HUDEP-2 (cell line): ENCODE measurements around the gene ZNF296.

Experiments
- DNase-seq, 76 experiments: peaks; one replicate each; lab custom pipeline; 2025; ENCODE audit not compliant: unreplicated experiment in 76 of 76; lab: John Stamatoyannopoulos, UW

The ZNF296 gene

DNA sequence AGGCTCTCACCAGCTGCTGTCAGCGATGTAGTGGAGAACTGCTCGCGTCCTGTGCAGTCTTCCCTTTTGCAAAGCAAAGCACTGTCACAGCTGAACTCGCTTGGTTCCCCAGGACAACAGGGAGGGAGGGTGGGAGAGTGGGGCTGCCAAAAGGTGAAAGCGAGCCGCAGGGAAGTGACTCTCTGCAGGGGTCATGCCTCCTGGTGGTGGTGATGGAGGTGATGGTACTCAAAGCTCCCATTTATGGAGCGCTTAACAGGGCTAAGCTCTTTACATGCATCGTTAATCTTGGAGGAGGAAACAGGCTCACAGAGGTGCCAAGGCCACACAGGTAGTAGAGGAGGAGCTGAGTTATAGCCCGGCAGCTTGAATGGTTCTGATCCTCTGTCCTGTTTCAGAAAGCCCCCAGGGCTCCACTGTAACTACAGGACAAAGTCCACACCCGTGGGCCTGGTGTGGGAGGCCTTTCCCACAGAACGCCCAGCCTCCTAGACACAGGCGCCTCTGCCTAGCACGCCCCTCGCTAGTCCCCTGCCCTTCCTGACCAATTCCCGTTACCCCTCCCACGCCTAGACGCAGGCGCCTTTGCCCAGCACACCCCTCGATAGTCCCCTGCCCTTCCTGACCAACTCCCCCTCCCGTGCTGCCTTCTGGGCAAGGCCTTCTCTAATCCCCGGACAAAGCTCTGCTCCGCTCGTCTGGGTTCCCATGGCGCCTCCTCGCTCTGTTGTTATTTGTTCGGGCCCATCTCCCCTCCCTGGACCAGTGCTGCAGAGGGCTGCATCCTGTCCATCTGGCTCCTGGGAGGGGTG is 27.4 kb upstream of the ZNF296 start:
- DNase-seq, result no peak

DNA sequence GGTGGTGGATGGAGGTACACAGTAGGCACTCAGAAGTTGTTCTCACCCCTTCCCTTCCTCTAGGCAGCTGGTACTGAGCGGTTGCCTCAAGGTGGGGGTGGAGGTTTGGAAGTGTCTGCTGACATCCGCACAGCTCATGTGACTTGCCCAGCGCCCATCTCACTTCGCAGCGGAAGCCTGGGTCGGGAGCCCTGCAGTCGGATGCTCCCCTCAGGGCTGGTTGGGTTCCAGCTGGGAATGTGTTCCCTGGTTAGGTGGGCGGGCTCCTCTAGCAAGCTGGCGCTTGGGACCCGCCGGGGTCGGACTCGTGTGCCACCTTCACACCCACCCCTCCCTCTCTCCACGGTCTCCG is 26.9 kb upstream of the ZNF296 start:
- no peak for DNase-seq

DNA sequence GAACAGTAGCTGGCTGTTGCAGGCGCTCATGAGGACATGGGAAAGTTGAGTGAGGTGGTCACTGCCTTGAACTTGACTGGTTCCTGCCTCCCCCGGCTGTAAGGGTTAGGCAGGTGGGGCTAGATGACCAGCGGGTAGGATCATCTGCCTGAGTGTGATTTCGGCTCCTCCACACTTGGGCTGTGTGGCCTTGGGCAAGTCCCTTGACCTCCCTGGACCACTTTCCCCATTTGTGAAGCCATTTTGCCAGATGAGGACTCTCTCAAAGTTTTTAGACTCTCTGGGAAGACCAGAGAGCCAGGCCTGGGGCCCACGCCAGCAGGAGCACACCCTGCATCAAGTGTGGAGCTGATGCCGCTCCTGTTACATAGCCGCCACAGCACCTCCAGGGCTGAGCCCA is 26.2 kb upstream of the ZNF296 start:
- DNase-seq, result no peak

DNA sequence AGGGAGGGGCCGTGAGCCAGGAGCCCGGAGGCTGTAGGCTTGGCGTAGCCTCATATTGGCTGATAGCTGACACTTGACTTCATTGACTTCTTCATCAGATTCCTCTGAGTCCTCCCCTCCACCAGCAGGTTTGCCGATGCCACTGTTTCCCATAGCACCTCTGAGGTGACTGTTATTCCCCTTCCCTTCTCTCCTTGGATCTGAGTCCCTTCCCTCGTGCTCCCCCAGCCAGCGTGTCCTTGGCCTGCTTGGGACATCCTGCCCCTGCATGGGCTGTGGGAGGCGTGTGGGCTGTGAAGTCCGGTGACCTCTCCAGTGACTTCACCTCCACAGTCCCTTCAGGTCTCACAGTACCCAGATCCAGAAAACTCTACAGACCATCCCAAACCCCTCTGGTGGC is 25.5 kb upstream of the ZNF296 start:
- DNase-seq, result no peak

DNA sequence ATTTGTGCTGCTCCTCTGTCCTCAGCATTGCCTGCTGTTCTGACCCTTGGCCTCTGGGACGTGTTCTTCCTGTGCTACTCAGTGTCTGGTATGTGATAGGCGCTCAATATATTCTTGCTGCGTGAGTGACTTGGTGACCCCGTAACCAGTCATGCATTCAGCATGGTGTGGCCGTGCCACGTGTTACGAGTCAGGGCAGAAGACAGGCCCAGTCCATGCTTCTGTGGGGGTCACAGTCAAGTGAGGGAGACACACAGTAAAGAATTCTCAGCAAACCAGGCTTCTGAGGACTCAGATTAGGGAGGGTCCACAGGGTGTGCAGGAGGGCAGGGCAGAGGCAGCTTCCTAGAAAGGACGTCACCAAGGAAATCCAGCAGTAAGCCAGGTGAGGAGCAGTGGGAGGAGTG is 24.6 kb upstream of the ZNF296 start:
- no peak for DNase-seq

DNA sequence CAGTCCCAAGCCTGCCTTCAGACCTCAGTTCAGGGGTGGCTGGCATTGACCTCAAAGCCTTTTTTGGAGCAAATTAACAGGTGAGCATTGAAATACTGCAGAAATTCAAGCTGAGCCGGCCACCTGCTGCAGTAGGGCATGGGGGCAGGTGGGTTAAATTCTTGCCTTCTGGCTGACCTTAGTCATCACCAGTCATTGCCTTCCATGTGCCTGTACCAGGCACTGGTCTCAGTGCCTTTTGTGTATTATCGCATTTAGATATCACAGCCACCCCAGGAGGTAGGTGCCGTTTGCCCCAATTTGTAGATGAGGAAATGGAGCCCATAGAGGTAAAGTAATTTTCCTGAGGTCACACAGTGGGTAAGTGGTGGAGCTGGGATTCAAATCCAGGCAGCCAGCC is 23.9 kb upstream of the ZNF296 start:
- DNase-seq, result no peak

DNA sequence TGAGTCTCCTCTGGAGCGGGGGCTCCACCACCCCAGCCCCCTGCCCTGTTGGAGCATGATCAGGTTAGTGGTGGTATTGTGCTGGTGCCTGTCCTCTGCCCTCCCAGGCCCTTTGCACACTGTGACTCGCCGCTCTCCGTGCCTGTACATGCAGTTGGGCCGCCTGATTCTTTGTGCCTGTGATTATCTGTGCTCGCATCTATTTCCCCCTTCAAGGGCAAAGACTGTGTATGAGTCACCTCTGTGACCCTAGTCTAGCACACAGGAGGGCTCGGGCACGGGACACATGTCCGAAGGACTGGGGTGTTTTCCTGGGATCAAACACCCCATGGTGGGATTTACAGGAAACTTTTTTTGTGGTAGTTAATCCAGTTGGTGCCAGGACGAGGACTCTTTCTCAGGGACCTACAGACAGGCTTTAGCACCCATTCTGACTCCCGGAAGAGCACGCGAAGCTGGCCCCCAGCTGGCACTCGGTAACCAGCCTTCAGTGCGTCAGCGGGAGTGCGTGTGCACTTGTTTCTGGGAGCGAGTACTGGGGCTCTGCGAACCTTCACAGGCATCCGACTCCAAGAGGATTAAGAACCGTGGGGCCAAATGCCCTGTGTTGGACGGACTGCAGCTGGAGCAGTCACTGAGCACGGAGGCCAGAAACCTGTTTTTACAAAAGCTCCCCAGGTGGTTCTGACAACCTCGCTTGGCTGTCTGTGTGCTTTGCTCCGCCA is 23.4 kb upstream of the ZNF296 start:
- peak in 33 of 76 experiments; percentile 14 to 68 (median 34) for DNase-seq

DNA sequence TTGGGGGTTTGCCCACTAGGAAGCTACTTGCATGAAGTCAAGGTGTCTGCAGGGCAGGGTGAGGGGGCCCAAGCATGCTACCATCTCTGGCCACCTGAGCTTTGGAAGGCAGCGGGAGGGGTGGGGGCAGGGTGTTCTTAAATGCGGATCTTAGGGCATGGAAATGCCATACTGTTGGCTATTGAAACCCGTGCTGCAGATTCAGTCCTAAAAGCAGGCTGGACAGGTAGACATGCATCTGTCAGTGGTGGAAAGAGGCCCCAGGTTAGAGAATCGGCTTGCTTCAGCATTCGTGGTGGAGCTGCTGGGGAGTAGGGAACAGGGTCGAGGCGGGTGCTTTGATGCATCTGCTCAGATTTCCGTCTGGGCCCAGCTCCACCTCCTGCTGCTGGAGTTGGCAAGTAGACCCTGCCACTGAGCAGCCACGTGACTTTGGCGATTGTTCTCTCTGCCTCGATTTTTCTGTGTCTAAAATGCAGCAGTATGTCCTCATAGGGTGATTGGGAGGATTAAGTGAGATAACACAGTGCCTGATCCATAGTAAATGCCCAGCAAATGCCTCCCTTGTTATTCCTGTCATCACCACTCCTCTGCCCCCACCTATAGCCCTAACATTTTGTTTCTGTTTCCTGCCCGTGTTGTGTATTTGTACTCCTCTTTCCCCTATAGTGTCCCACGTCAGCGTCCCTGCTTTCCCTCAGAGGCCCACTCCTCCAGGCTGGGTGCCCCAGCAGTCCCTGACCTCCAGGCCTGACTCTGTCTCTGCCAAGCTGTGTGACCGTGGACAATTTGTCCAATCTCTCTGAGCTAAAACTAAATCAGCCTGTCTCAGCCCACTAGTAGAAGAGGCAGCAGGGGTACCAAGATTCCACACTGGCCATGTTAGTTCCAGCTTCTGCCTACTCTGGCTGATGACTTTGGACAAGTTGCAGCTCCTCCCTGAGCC is 22.5 kb upstream of the ZNF296 start:
- DNase-seq, result no peak

DNA sequence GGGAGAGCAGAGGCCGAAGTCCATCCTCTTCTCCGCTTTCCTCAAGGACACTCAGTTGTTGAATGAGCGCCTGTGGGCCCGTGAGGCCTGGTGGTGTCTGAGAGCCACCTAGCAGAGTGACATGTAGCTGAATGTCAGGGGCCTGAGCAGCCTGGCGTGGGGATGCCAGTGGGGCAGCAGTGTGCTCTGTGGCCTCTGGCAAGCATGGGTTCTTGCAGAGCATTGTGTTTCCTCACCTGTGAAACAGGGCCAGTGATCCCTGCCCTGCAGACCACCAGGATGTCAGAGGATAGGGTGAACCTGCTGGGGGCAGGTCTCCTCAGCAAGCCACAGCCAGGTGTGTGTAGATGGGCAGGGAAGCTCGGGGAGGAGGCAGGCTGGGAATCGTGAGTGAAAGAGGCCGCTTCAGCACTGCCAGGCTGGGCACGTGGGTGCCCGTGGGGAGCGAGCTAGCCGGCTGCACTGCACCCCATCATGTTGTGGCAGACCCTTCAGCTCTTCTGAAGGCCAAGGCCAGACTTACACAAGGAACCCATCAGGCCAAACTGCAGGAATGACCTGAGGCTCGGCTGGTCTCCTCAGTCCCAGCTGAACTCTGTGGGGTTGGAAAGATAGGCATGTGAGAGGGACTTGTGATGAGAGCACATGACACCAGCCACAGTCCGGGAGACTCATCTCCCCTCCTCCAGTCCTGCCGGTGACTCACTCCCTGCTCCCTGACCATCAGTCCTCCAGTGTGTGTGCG is 21.7 kb upstream of the ZNF296 start:
- peak in 66 of 76 experiments; percentile 11 to 85 (median 64) for DNase-seq

DNA sequence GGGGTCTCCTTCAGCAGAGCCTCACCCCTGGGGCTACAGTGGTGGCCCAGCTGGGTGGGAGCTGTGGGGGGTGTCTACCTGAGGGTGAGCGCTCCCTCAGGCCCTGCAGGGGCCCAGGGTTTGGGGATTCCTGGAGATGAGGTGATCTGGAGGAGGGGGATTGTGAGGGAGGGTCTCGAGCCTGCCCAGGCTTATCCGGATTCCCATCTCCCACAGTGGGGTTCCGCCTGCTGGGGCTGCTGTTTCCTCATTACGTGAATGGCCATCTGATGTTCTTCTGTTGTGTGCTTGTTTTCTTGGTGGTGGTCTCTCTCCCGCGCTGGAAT is 21.1 kb upstream of the ZNF296 start:
- no peak for DNase-seq

DNA sequence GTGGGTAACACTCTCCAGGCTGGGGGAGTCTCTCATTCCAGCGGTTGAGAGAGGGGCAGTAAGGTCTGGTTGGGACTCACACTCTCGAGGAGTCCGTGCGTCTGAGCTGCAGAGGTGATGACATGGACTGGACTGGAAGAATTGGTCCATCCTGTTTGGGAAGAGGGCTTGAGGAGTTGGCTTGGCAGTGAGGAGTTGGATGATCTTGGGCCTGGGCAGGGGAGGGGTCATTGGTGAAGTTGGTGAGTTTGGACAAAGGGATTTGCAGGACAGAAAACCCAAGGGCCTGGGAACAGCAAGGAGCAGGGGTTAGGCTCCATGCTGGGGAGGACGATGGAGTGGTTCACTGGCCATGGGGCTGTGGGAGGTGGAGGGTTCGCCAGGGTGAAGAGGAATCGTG is 20.4 kb upstream of the ZNF296 start:
- no peak for DNase-seq

DNA sequence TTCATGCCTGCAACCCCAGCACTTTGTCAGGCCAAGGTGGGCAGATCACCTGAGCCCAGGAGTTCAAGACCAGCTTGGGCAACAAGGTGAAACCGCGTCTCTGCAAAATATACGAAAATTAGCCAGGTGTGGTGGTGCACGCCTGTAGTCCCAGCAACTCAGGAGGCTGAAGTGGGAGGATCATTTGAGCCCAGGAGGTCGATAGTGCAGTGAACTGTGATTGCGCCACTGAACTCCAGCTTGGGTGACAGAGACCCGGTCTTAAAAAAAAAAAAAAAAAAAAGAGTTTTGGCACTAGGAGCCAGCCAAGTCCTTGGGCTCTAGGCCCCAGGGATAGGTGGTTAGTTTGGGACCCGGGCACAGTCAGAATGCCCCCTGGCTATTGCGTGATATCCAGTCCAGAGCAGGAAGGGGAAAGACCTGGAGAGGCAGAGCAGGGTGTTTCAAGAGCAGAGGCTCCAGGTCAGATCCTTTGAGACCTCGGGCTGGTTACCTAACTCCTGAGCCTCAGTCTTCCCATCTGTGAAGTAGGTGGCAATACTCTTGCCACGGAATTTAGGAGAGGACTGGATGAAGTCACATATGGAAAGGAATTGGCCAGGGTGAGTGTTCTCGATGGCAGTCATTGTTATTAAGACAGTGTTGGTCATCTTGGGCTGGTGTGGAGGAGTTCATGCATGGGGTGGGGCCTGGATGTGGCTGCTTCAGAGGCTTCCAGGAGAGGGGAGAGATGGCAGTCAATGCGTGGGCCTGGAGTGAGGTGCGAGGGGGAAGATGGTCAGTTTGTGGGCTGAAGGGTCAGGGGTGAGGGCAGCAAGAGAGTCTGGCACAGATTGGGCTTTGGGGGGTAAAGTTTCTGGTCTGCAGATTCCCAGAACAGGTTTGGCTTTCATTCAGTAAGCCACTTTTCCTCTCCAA is 19.5 kb upstream of the ZNF296 start:
- peak in 2 of 76 experiments; percentile 5 to 16 for DNase-seq

DNA sequence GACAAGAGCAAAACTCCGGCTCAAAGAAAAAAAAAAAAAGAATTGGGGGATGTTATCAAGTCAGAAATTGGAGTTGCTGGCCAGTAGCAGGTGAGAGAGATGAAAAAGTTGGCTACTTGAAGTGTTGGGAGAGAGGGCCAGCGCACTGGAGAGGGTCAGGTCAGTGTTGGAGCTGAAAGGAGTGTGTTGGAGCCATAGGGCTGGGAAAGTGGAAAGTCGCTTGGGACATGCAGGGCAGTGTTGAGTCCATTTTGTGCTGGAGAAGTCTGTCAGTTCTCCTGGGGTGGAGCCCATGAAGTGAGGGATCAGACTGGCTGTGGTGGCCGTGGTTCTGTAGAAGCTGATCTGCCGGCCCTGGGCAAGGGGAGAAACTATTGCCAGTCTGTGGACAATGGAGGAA is 18.4 kb upstream of the ZNF296 start:
- no peak for DNase-seq

DNA sequence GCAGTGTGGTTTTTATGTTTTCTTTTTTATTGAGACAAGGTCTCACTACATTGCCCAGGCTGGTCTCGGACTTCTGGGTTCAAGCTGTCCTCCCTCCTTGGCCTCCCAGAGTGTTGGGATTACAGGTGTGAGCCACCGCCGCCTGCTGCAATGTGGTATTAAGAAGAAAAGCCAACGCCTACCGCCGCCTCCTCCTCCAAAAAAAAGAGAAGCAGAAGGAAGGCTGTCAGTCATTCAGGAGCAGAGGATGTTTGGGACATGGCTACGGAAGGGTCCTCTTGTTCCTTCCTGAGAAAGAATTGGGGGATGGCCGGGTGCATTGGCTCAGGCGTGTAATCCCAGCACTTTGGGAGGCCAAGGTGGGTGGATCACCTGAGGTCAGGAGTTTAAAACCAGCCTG is 17.9 kb upstream of the ZNF296 start:
- no peak for DNase-seq

DNA sequence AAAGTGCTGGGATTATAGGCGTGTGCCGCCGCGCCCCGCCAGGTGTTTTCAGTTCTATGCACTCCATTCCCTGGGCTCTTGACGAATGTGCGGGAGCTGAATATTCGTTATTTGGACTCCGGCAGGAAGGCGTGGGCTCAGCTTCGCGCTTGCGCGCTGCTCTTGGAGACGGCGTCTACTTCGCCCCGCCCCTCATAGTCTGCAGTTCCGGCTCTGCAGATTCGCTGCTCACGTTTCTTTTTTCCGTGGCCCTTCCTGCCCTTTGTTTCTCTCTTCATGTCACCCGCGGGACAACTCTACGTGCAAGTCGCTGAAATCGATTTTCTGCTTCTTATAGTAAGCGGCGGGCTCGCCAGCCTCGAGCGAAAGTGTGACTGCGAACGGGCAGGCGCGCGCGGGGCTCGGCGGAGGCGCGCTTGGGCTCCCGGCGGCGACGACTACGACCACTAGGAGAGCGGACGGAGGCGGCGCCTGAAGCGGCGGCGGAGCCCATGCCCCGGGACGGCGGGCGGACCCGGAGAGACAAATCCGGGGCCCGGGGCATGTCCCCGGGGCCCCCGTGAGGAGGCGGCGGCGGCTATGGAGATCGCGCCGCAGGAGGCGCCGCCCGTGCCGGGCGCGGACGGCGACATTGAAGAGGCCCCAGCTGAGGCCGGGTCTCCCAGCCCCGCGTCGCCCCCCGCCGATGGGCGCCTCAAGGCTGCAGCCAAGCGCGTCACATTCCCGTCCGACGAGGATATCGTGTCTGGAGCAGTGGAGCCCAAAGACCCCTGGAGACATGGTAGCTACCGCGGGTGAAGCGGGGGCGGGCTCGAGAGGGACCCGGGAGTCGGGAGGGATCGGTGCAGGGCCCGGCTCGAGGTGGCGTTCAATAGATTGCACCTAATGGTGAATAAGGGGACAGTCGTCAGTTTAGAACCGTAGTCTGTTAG is 16.7 kb upstream of the ZNF296 start, which contains the start of gene PPP1R37:
Gene PPP1R37, plus strand, starts transcription at position 433 of the 932 bp plus-strand sequence. Its CDS starts 147 bp downstream, at position 580.
- peak in 75 of 76 experiments; percentile 68 to 97 (median 92) for DNase-seq

DNA sequence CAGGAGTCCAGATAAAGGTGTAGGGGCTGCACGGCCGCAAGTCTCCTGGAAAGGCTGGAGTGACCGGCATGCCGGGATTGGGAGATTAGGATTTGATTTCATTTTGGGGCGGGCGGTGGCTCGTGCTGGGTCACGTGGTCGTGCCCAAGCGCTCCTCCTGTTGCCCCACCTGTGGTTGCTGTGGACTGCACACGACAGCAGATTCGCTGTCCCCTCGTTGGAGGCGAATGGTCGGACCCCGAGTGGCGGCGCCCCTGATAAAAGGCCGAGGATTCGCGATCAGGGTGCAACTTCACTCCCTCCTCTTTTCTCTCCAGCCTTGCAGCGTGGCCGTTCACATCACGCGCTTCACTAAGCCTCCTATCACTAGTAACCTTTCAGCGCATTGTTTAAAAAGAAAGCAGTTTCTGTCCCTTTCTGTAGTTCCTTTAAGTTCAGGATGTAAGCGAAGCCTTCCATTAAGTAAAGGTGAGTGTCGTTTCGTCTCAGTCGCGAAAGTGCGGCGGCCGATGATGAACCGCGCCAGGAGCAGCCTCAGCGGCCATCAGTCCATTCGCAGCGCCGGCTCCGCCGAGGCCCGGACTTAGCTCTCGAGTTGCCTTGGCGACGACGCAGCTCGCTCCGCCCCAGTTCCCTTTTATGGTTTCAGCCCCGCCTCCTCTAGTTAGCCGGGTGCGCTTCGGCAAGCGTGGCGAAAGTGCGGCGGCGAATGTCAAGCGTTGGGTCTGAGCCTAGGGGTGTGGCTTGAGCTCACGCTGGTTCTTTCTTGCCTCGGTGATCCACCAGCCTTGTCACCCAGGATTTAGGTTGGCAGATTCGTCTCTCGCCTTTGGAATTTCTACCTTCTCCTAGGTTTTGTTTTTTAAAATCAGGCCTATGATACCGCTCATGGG is 15.0 kb upstream of the ZNF296 start:
- peak; percentile 58 to 100 (median 98) for DNase-seq

DNA sequence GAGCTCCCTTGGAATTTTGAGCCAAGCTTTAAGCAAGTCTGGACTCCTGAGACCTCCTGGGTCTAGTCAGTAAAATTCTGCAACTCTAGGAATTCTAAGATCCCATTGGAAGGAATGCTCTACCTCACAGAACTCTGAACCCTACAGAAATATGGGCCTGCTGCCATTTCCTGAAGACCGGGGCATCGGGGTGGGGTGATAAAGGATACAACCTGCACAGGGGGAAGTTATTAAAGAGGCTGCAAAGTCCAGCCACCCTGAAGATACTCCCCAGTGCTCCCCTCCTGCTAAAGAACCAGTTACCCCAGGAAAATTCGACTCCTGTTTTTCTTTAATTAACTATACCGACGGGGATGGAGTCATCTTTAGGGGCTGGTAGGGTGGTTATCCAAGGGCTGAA is 14.3 kb upstream of the ZNF296 start:
- no peak for DNase-seq
